H9 (cell line): ENCODE data around the gene HABP4. TPM values are rescaled to one million over a fixed set of nuclear protein-coding genes. Genes with fewer than 3 reads are reported as not detected.

Experiments used
- DNase-seq: peaks from one replicate; pipeline ENCODE4 v3.0.0-alpha.2; 2017
- H2AFZ ChIP-seq: one replicate; pipeline ENCODE4 v1.6.1; 2013; ENCODE audit warnings: mild to moderate bottlenecking, low read length, control low read depth, moderate library complexity
- H2AK5ac ChIP-seq: 2 replicates; pipeline ENCODE4 v1.6.1; 2013; ENCODE audit warnings: low read length, control low read depth, mixed read lengths; ENCODE audit not compliant: insufficient read length
- H2BK120ac ChIP-seq: one replicate; pipeline ENCODE4 v1.6.1; 2013; ENCODE audit warnings: low read depth, mild to moderate bottlenecking, low read length, control low read depth, inconsistent platforms; ENCODE audit not compliant: poor library complexity, severe bottlenecking
- H2BK12ac ChIP-seq: 2 replicates; pipeline ENCODE4 v1.6.1; 2013; ENCODE audit warnings: low read length, control low read depth, mixed read lengths, low read depth; ENCODE audit not compliant: insufficient read length
- H2BK15ac ChIP-seq: 2 replicates; pipeline ENCODE4 v1.6.1; 2013; ENCODE audit warnings: low read depth, low read length, control low read depth
- H2BK20ac ChIP-seq: one replicate; pipeline ENCODE4 v1.6.1; 2013; ENCODE audit warnings: low read depth, mild to moderate bottlenecking, low read length, control low read depth, inconsistent platforms; ENCODE audit not compliant: poor library complexity, severe bottlenecking
- H2BK5ac ChIP-seq: 2 replicates; pipeline ENCODE4 v1.6.1; 2013; ENCODE audit warnings: low read length, control low read depth, mixed read lengths; ENCODE audit not compliant: insufficient read length
- H3K14ac ChIP-seq: 2 replicates; pipeline ENCODE4 v1.6.1; 2013; ENCODE audit warnings: low read length, control low read depth; ENCODE audit not compliant: insufficient read depth
- H3K18ac ChIP-seq: 2 replicates; pipeline ENCODE4 v1.6.1; 2013; ENCODE audit warnings: low read depth, mild to moderate bottlenecking, mixed read lengths, low read length, control low read depth; ENCODE audit not compliant: insufficient read length
- H3K23ac ChIP-seq: 2 replicates; pipeline ENCODE4 v1.6.1; 2013; ENCODE audit warnings: low read length, control low read depth, mixed read lengths, low read depth; ENCODE audit not compliant: insufficient read length
- H3K23me2 ChIP-seq: 2 replicates; pipeline ENCODE4 v1.6.1; 2013; ENCODE audit warnings: low read depth, mild to moderate bottlenecking, mixed read lengths, low read length, control low read depth; ENCODE audit not compliant: insufficient read length, poor library complexity, severe bottlenecking
- H3K27ac ChIP-seq: 2 replicates; pipeline ENCODE4 v1.5.1; 2013; ENCODE audit warnings: low read length, control low read depth, mixed read lengths, low read depth; ENCODE audit not compliant: insufficient read length
- H3K27me3 ChIP-seq: 2 replicates; pipeline ENCODE4 v1.6.1; 2013; ENCODE audit warnings: low read length, control low read depth, inconsistent platforms; ENCODE audit not compliant: insufficient read depth
- H3K4ac ChIP-seq: 2 replicates; pipeline ENCODE4 v1.6.1; 2013; ENCODE audit warnings: low read depth, mild to moderate bottlenecking, control low read depth, inconsistent platforms, low read length, moderate library complexity
- H3K4me1 ChIP-seq: 2 replicates; pipeline ENCODE4 v1.6.1; 2013; ENCODE audit warnings: low read length, control low read depth, inconsistent platforms; ENCODE audit not compliant: insufficient read depth
- H3K4me2 ChIP-seq: 2 replicates; pipeline ENCODE4 v1.6.1; 2013; ENCODE audit warnings: low read length, control low read depth, mixed read lengths; ENCODE audit not compliant: insufficient read length, insufficient read depth
- H3K56ac ChIP-seq: 2 replicates; pipeline ENCODE4 v1.6.1; 2013; ENCODE audit warnings: low read depth, mild to moderate bottlenecking, mixed read lengths, low read length, control low read depth; ENCODE audit not compliant: insufficient read length
- H3K79me1 ChIP-seq: 2 replicates; pipeline ENCODE4 v1.6.1; 2013; ENCODE audit warnings: low read depth, mild to moderate bottlenecking, moderate library complexity, low read length, control low read depth, inconsistent platforms; ENCODE audit not compliant: insufficient read depth, poor library complexity, severe bottlenecking
- H3K79me2 ChIP-seq: 2 replicates; pipeline ENCODE4 v1.6.1; 2013; ENCODE audit warnings: low read length, control low read depth, inconsistent platforms; ENCODE audit not compliant: insufficient read depth
- H3K9ac ChIP-seq: 2 replicates; pipeline ENCODE4 v1.6.1; 2013; ENCODE audit warnings: low read length, control low read depth, mixed read lengths; ENCODE audit not compliant: insufficient read length; ENCODE audit errors: extremely low read depth
- H3K9me3 ChIP-seq: one replicate; pipeline ENCODE4 v1.6.1; 2013; ENCODE audit warnings: low read depth, low read length, inconsistent platforms; ENCODE audit not compliant: control insufficient read depth
- H3T11ph ChIP-seq: one replicate; pipeline ENCODE4 v1.6.1; 2013; ENCODE audit warnings: mild to moderate bottlenecking, low read length, control low read depth, inconsistent platforms
- H4K20me1 ChIP-seq: one replicate; pipeline ENCODE4 v1.6.1; 2013; ENCODE audit not compliant: control insufficient read depth, insufficient read length, insufficient read depth
- H4K5ac ChIP-seq: 2 replicates; pipeline ENCODE4 v1.6.1; 2013; ENCODE audit warnings: low read depth, mild to moderate bottlenecking, mixed read lengths, low read length, control low read depth; ENCODE audit not compliant: insufficient read length
- H4K8ac ChIP-seq: replicated peaks from 2 replicates; pipeline ENCODE4 v1.6.1; 2013; ENCODE audit warnings: low read length, control low read depth, mixed read lengths, low read depth; ENCODE audit not compliant: insufficient read length
- H4K91ac ChIP-seq: 2 replicates; pipeline ENCODE4 v1.6.1; 2013; ENCODE audit warnings: low read depth, mild to moderate bottlenecking, moderate library complexity, mixed read lengths, low read length, control low read depth; ENCODE audit not compliant: insufficient read length
- H3K27ac Mint-ChIP-seq, 3 experiments: 2 replicates in 2 of 3; 3 replicates in 1 of 3; pipeline ENCODE4 v1.8.0; 2020 to 2021; ENCODE audit warnings: mixed read lengths in 3 of 3, mild to moderate bottlenecking in 1 of 3, moderate library complexity in 1 of 3
- H3K27me3 Mint-ChIP-seq: 2 replicates; pipeline ENCODE4 v1.8.0; 2021; ENCODE audit warnings: low read depth, mild to moderate bottlenecking, moderate library complexity, mixed read lengths
- H3K36me3 Mint-ChIP-seq, 3 experiments: 2 replicates in 2 of 3; 3 replicates in 1 of 3; pipeline ENCODE4 v1.8.0; 2020 to 2021; ENCODE audit warnings: low read depth in 3 of 3, mixed read lengths in 3 of 3; ENCODE audit not compliant: insufficient read depth in 1 of 3
- H3K4me1 Mint-ChIP-seq, 2 experiments: 2 replicates each; pipeline ENCODE4 v1.8.0; 2020; ENCODE audit warnings: mixed read lengths in 2 of 2
- H3K4me3 Mint-ChIP-seq, 2 experiments: 2 replicates in 1 of 2; 3 replicates in 1 of 2; pipeline ENCODE4 v1.8.0; 2020 to 2021; ENCODE audit warnings: mild to moderate bottlenecking in 2 of 2, mixed read lengths in 2 of 2, moderate library complexity in 1 of 2
- H3K9me3 Mint-ChIP-seq, 2 experiments: 2 replicates in 1 of 2; 3 replicates in 1 of 2; pipeline ENCODE4 v1.8.0; 2020; ENCODE audit warnings: mild to moderate bottlenecking in 2 of 2, mixed read lengths in 2 of 2, moderate library complexity in 1 of 2
- WGBS: extraction: QIAGEN DNeasy Blood & Tissue Kit; methylation state at CpG from one replicate; pipeline ENCODE4 v1.1.7; 2013; ENCODE audit warnings: missing lambda C conversion rate, low lambda C conversion rate, mixed read lengths; ENCODE audit not compliant: insufficient read length; ENCODE audit errors: extremely low coverage; 5-methylcytosine and 5-hydroxymethylcytosine counted together
- total RNA-seq: library from RNA; stranded (reverse); gene quantifications from 2 replicates; pipeline ENCODE4 v1.2.1, GENCODE V29; 2021
- TF ChIP-seq, protein P1 (sequence below): fragments of 200-600 bp; sonication (generic); conservative IDR thresholded peaks from 3 replicates; pipeline ENCODE4 v1.8.0; 2021; ENCODE audit warnings: antibody characterized with exemption, mild to moderate bottlenecking

Gene HABP4
- total RNA-seq, 1 experiment from 2014 or later = 7.5 TPM

DNA sequence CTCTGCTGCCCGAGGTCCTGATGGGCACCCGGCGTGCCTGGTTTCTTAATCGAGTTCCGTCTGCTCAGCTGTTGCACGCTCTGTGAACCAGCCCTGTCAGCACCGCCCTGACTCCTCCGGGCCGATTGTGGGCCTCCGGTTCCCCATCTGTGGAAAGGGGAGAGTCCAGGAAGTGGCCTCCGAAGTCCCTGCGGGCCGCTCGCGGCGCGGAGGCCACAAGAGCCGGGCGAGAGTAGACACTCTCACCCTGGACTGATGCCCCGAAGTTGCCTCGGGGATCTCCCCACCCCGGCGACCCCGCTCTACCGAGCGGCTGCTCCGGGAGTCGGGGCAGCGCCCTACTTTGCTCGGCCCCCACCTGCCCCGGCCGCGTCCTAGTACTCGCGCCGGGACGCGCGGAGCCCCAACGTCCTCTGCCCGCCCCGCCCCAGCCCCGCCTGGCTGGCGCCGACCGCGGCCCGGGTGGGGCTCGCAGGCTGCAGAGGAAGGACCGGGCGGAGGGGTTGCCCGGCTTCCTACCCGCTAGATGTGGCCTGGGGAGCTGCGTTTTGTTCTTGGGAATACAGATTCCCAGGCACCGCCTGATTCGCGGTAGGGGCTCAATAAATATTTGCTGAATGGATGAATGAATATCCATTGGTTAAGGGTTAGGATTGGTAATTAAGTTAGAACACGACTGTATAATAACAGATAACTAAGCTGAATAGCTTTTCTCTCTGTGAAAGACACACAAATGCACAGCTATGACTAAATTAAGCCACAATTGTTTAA, 30.9 kb upstream of the HABP4 start:
- WGBS = no CpG with 5 or more reads among the region's 58 CpGs
- no peaks in the 10 kb centered on the region; the same call in 1 of the 2 replicates for H3K4me1 ChIP-seq
- H2AK5ac ChIP-seq = no peak overlapping the region
- Mint-ChIP-seq H3K9me3 (no peaks in the 10 kb centered on the region), H3K27me3 (no peaks in the 10 kb centered on the region), H3K4me1 (peaks cover 34 to 40% of the 10 kb centered on the region in 2 experiments), H3K4me3 (peak overlapping the region; percentile 84 to 92), H3K27ac (peak overlapping the region; percentile 85 to 97 (median 94); a peak in 5 of 7 replicates), H3K36me3 (peaks cover 0 to 4% (median 0%) of the 10 kb centered on the region in 3 experiments; a peak in 1 of 7 replicates)
- H3K4ac ChIP-seq = no peak overlapping the region; the same call in 1 of the 2 replicates
- H3K79me2 ChIP-seq = peaks cover 7% of the 10 kb centered on the region; the same call in 1 of the 2 replicates
- H3T11ph ChIP-seq = no peak overlapping the region
- peak overlapping the region; percentile 44 for H3K27ac ChIP-seq
- no peak overlapping the region for H2BK15ac ChIP-seq
- no peak overlapping the region for H2BK5ac ChIP-seq
- H4K91ac ChIP-seq = no peak overlapping the region
- H3K9me3 ChIP-seq = no peaks in the 10 kb centered on the region
- H3K23me2 ChIP-seq = peaks cover 3% of the 10 kb centered on the region
- DNase-seq = peak; percentile 62
- no peak overlapping the region for H4K8ac ChIP-seq
- H4K5ac ChIP-seq = no peak overlapping the region
- no peak overlapping the region for H2BK120ac ChIP-seq
- peak overlapping the region; percentile 95 for H3K14ac ChIP-seq
- H3K18ac ChIP-seq = peak overlapping the region; percentile 87
- no peaks in the 10 kb centered on the region for H4K20me1 ChIP-seq
- H3K56ac ChIP-seq = no peak overlapping the region
- H3K23ac ChIP-seq = no peak overlapping the region
- TF ChIP-seq, protein P1, sequence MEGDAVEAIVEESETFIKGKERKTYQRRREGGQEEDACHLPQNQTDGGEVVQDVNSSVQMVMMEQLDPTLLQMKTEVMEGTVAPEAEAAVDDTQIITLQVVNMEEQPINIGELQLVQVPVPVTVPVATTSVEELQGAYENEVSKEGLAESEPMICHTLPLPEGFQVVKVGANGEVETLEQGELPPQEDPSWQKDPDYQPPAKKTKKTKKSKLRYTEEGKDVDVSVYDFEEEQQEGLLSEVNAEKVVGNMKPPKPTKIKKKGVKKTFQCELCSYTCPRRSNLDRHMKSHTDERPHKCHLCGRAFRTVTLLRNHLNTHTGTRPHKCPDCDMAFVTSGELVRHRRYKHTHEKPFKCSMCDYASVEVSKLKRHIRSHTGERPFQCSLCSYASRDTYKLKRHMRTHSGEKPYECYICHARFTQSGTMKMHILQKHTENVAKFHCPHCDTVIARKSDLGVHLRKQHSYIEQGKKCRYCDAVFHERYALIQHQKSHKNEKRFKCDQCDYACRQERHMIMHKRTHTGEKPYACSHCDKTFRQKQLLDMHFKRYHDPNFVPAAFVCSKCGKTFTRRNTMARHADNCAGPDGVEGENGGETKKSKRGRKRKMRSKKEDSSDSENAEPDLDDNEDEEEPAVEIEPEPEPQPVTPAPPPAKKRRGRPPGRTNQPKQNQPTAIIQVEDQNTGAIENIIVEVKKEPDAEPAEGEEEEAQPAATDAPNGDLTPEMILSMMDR = no peak
- H3K4me2 ChIP-seq = peak overlapping the region; percentile 52
- no peaks in the 10 kb centered on the region for H3K27me3 ChIP-seq
- no peak overlapping the region for H2BK12ac ChIP-seq
- H3K79me1 ChIP-seq = no peaks in the 10 kb centered on the region
- H2AFZ ChIP-seq = no peak overlapping the region
- peak overlapping the region; percentile 90 for H3K9ac ChIP-seq
- H2BK20ac ChIP-seq = no peak overlapping the region
